Panc1 (cell line): ENCODE measurements around the gene TNFSF9. TPM values are rescaled to one million over a fixed set of nuclear protein-coding genes. Genes with fewer than 3 reads are reported as not detected.
"Not testable (repeated sequence)": the region's sequence is repeated elsewhere in the genome, so short reads cannot be mapped to it uniquely, and the experiment has no call there.

Experiments
- ATAC-seq: fragments of 200-7000 bp; cut with Tn5 transposase; 2 replicates; pipeline ENCODE4 v1.9.1; 2020; ENCODE audit warnings: mild to moderate bottlenecking, moderate library complexity
- BruUV-seq: library from RNA; stranded (reverse); fragments of 400-500 nt; replicated peaks from 2 replicates; lab custom pipeline; 2021; lab: Mats Ljungman, UMichigan
- CTCF ChIA-PET: fragments of 300-600 bp; sonication (Branson Sonifier 250); formaldehyde crosslinking; loops from one replicate; lab custom pipeline; 2022; ENCODE audit warnings: antibody characterized with exemption; lab: Charles Lee
- POLR2A ChIA-PET: fragments of 300-600 bp; sonication (Branson Sonifier 250); formaldehyde crosslinking; loops from one replicate; lab custom pipeline; 2022; ENCODE audit warnings: antibody characterized with exemption; lab: Charles Lee
- DNase-seq: peaks from one replicate; pipeline ENCODE4 v3.0.0-alpha.2; 2010; ENCODE audit warnings: low read depth, low spot score
- H3K27ac ChIP-seq: 2 replicates; pipeline ENCODE4 v1.5.1; 2011; ENCODE audit warnings: mild to moderate bottlenecking, low read length, inconsistent platforms
- H3K27me3 ChIP-seq: fragments of 200-500 bp; sonication (Bioruptor generic); 2 replicates; pipeline ENCODE4 v1.6.0; 2014; ENCODE audit warnings: low read length, inconsistent platforms; ENCODE audit not compliant: control insufficient read depth, insufficient read depth
- H3K36me3 ChIP-seq: fragments of 200-500 bp; sonication (Bioruptor generic); 2 replicates; pipeline ENCODE4 v1.5.1; 2014; ENCODE audit warnings: inconsistent platforms, mild to moderate bottlenecking, low read length, moderate library complexity; ENCODE audit not compliant: control insufficient read depth, insufficient read depth
- H3K4me1 ChIP-seq: 2 replicates; pipeline ENCODE4 v1.5.1; 2011; ENCODE audit warnings: inconsistent platforms, mild to moderate bottlenecking, low read length, moderate library complexity; ENCODE audit not compliant: control insufficient read depth, insufficient read depth
- H3K4me3 ChIP-seq, 2 experiments: 2 replicates each; pipeline ENCODE4 v1.5.1; 2011 to 2012; ENCODE audit warnings: low read depth in 2 of 2, low read length in 2 of 2, mild to moderate bottlenecking in 2 of 2, inconsistent platforms in 1 of 2, moderate library complexity in 1 of 2
- H3K9me3 ChIP-seq: fragments of 200-500 bp; sonication (Bioruptor generic); 2 replicates; pipeline ENCODE4 v1.5.1; 2014; ENCODE audit warnings: low read depth, mild to moderate bottlenecking, inconsistent platforms, low read length, moderate library complexity; ENCODE audit not compliant: control insufficient read depth, insufficient read depth
- CTCF ChIP-seq: fragments of 450-650 bp; IDR thresholded peaks from 2 replicates; pipeline ENCODE4 v1.5.1; 2017; ENCODE audit warnings: mild to moderate bottlenecking
- REST ChIP-seq, 2 experiments: IDR thresholded peaks; 2 replicates each; pipeline ENCODE4 v1.6.1; 2011 to 2012; ENCODE audit warnings: low read depth in 2 of 2, control low read depth in 1 of 2, low read length in 1 of 2, mild to moderate bottlenecking in 1 of 2, moderate library complexity in 1 of 2; ENCODE audit not compliant: insufficient read depth in 1 of 2
- TCF7L2 ChIP-seq: IDR thresholded peaks from 2 replicates; pipeline ENCODE4 v1.6.1; 2011; ENCODE audit warnings: mild to moderate bottlenecking, low read depth, low read length, inconsistent platforms
- in situ Hi-C: cut with HindIII; loops from 2 replicates; pipeline ENCODE4 v1.10.0; 2016; ENCODE audit warnings: low sequenced_read_pairs, low pct_unique_long_range_greater_than_20kb
- intact Hi-C: fragments of 100-400 bp; cut with micrococcal nuclease; formaldehyde crosslinking; loops from one replicate; pipeline ENCODE4 v1.10.0; 2022; ENCODE audit not compliant: unreplicated experiment
- total RNA-seq: library from RNA; stranded (reverse); gene quantifications from one replicate; pipeline ENCODE4 v1.2.1, GENCODE V29; 2021; ENCODE audit not compliant: unreplicated experiment

The TNFSF9 gene
- total RNA-seq, 1 experiment from 2014 or later: 2.9 TPM

GRCh38 chr19:6556480-6557195, 25.8 kb downstream of the TNFSF9 start:
- Histone ChIP-seq H3K4me1 (no peaks in the 10 kb centered on the region), H3K36me3 (no peaks in the 10 kb centered on the region), H3K27me3 (no peaks in the 10 kb centered on the region), H3K4me3 (no peak overlapping the region), H3K27ac (no peak overlapping the region), H3K9me3 (no peaks in the 10 kb centered on the region)
- no peak for TF ChIP-seq TCF7L2
- ChIA-PET POLR2A (no interaction called here), CTCF (interaction anchor here (0.5 kb wide), 1 partner anchor 519 kb away, joined by 4 read pairs; no protein-coding TSS in a partner anchor)
- no TSS peak for BruUV-seq
- intact Hi-C loops (no loop called here), in situ Hi-C loops (no loop called here)
- ATAC-seq (no peak), DNase-seq (no peak)

GRCh38 chr19:6562437-6562836, 31.6 kb downstream of the TNFSF9 start:
- H3K4me3 ChIP-seq, H3K9me3 ChIP-seq, H3K4me1 ChIP-seq, POLR2A ChIA-PET, H3K27me3 ChIP-seq, H3K27ac ChIP-seq, in situ Hi-C loops, ATAC-seq, BruUV-seq, intact Hi-C loops, DNase-seq, H3K36me3 ChIP-seq: not testable (repeated sequence)
- CTCF ChIA-PET: interaction anchor here (0.6 kb wide), 1 partner anchor 33 kb away, joined by 3 read pairs; no protein-coding TSS in a partner anchor

- DNase-seq (no peak), ATAC-seq (no peak)
- no TSS peak for BruUV-seq
- Histone ChIP-seq H3K4me1 (no peaks in the 10 kb centered on the region), H3K36me3 (no peaks in the 10 kb centered on the region), H3K9me3 (no peaks in the 10 kb centered on the region), H3K27ac (no peak overlapping the region), H3K27me3 (no peaks in the 10 kb centered on the region), H3K4me3 (no peak overlapping the region)
- intact Hi-C loops: no loop called here
- in situ Hi-C loops: no loop called here
- POLR2A ChIA-PET: no interaction called here
- CTCF ChIA-PET: no interaction called here
- TF ChIP-seq TCF7L2 (no peak), REST (IDR thresholded peaks at IDR 0.05; ENCODE audit: insufficient read depth in 1 of 2, low read depth in 2 of 2, low read length in 1 of 2) (peak; percentile 86 to 88), CTCF (no peak)
These were observed 33.6 kb downstream of the TNFSF9 start for GRCh38 chr19:6564393-6564792.

- H3K36me3 ChIP-seq, intact Hi-C loops, DNase-seq, H3K27me3 ChIP-seq, H3K4me3 ChIP-seq, H3K4me1 ChIP-seq, BruUV-seq, ATAC-seq, in situ Hi-C loops, H3K27ac ChIP-seq, H3K9me3 ChIP-seq, POLR2A ChIA-PET: not testable (repeated sequence)
- CTCF ChIA-PET: interaction anchor here (0.6 kb wide), 1 partner anchor 21 kb away, joined by 5 read pairs; no protein-coding TSS in a partner anchor
These were observed 35.9 kb downstream of the TNFSF9 start for GRCh38 chr19:6566727-6567126.
